ENCODE measurements around the gene ALPK3. TPM values are rescaled to one million over a fixed set of nuclear protein-coding genes. Genes with fewer than 3 reads are reported as not detected.

Gene ALPK3, protein sequence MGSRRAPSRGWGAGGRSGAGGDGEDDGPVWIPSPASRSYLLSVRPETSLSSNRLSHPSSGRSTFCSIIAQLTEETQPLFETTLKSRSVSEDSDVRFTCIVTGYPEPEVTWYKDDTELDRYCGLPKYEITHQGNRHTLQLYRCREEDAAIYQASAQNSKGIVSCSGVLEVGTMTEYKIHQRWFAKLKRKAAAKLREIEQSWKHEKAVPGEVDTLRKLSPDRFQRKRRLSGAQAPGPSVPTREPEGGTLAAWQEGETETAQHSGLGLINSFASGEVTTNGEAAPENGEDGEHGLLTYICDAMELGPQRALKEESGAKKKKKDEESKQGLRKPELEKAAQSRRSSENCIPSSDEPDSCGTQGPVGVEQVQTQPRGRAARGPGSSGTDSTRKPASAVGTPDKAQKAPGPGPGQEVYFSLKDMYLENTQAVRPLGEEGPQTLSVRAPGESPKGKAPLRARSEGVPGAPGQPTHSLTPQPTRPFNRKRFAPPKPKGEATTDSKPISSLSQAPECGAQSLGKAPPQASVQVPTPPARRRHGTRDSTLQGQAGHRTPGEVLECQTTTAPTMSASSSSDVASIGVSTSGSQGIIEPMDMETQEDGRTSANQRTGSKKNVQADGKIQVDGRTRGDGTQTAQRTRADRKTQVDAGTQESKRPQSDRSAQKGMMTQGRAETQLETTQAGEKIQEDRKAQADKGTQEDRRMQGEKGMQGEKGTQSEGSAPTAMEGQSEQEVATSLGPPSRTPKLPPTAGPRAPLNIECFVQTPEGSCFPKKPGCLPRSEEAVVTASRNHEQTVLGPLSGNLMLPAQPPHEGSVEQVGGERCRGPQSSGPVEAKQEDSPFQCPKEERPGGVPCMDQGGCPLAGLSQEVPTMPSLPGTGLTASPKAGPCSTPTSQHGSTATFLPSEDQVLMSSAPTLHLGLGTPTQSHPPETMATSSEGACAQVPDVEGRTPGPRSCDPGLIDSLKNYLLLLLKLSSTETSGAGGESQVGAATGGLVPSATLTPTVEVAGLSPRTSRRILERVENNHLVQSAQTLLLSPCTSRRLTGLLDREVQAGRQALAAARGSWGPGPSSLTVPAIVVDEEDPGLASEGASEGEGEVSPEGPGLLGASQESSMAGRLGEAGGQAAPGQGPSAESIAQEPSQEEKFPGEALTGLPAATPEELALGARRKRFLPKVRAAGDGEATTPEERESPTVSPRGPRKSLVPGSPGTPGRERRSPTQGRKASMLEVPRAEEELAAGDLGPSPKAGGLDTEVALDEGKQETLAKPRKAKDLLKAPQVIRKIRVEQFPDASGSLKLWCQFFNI (N-terminal part only)
- total RNA-seq (10 to 100 TPM; 77.0 to 86.8 TPM), polyA plus RNA-seq (10 to 100 TPM in 1 of 2 donors, 1 to 10 TPM in 1; 6.8 to 11.1 TPM)
- long read RNA-seq, donor 1, partial matches to known transcripts, result 2 of 41 reads
- long read RNA-seq, donor 1, other reads (novel, unspliced or antisense), result 39 of 41 reads
- long read RNA-seq, donor 2, full-length matches to known transcripts, result 2 of 64 reads
- long read RNA-seq, donor 2, partial matches to known transcripts, result 18 of 64 reads
- long read RNA-seq, donor 2, other reads (novel, unspliced or antisense), result 44 of 64 reads

- intact Hi-C loops (cut with DNase I), result loop anchor here in 1 of 2 donors (1.0 to 5.0 kb wide), 3 partner anchors 70 to 160 kb away; partner anchors contain the start of genes NMB, SEC11A and ZNF592
- no peaks in the 10 kb centered on the region for H3K36me3 ChIP-seq (ENCODE audit: control insufficient read depth in 1 of 2, insufficient read depth in 2 of 2, low read length in 1 of 2)
- H3K27ac ChIP-seq (ENCODE audit: low read depth in 1 of 2, low read length in 2 of 2), result peak within 1 kb of the TSS; percentile 98
- DNase-seq (peak; percentile 81 to 93), ATAC-seq (ENCODE audit: low FRiP score) (peak; percentile 84)
- WGBS, 2 donors, result 3 to 4% methylated on average over 47 to 63 of the region's 63 CpGs
- H3K27me3 ChIP-seq (ENCODE audit: control insufficient read depth in 1 of 2, insufficient read depth in 2 of 2, low read length in 1 of 2), result no peaks in the 10 kb centered on the region
- peak within 1 kb of the TSS; percentile 24 to 57 for H3K4me3 ChIP-seq (ENCODE audit: low read length in 2 of 2)
- H3K4me1 ChIP-seq (ENCODE audit: control insufficient read depth in 1 of 2, insufficient read depth in 2 of 2, low read length in 2 of 2), result peaks cover 0 to 2% of the 10 kb centered on the region in 2 donors
- no peaks in the 10 kb centered on the region for H3K9me3 ChIP-seq (ENCODE audit: control insufficient read depth, low read length)
Observed at GRCh38 chr15:84816694-84817465, at the start of gene ALPK3. Gene ALPK3 (plus strand): TSS chr15:84817356. CDS start chr15:84817453, 97 bp downstream.

DNA sequence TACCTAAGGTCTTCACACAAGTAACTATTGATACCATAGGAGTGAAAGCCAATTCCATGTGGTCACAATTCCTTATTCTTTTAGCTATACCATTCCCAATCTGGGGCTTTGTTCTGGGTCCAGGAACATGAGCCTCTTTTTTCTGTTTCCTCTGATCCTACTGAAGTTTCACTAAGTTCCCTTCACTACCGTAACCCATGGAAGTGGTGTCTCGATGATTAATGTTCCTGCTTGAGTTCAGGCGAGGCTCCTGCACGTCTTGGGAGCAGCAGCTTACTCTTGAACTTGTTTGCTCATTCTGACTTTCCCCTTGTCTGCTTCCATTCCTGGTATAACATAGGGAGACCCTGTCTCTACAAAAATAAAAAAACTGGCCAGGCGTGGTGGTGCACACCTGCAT is 45.1 kb upstream of the ALPK3 start:
- ATAC-seq (ENCODE audit: low FRiP score), result no peak
- no peak for DNase-seq
- H3K4me3 ChIP-seq (ENCODE audit: low read length in 2 of 2), result no peak overlapping the region
- H3K27ac ChIP-seq (ENCODE audit: low read depth in 1 of 2, low read length in 2 of 2), result no peak overlapping the region
- intact Hi-C loops (cut with DNase I), result no loop called here
- WGBS, 2 donors, result 39 to 46% methylated on average over 5 of the region's 5 CpGs
- H3K4me1 ChIP-seq (ENCODE audit: control insufficient read depth in 1 of 2, insufficient read depth in 2 of 2, low read length in 2 of 2), result peaks cover 0 to 6% of the 10 kb centered on the region in 2 donors
- no peaks in the 10 kb centered on the region for H3K27me3 ChIP-seq (ENCODE audit: control insufficient read depth in 1 of 2, insufficient read depth in 2 of 2, low read length in 1 of 2)
- no peaks in the 10 kb centered on the region for H3K9me3 ChIP-seq (ENCODE audit: control insufficient read depth, low read length)
- H3K36me3 ChIP-seq (ENCODE audit: control insufficient read depth in 1 of 2, insufficient read depth in 2 of 2, low read length in 1 of 2), result no peaks in the 10 kb centered on the region

DNA sequence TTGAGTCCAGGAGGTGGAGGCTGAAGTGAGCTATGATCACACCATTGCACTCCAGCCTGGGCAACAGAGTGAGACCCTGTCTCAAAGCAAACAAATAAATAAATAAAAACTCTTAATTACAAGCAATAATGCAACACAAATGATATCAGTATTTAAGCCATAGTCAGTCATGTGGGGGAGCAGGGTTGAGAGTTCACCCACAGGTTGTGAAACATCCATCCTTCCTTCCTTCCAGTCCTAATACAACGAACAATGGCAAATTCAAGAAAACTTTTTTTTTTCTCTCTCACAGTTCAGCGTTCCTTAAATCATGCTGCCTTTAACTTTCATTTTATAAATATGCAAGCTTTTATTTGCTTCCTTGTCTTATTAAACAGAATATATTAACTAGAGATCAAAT is 44.7 kb upstream of the ALPK3 start:
- Histone ChIP-seq H3K27ac (ENCODE audit: low read depth in 1 of 2, low read length in 2 of 2) (no peak overlapping the region), H3K9me3 (ENCODE audit: control insufficient read depth, low read length) (no peaks in the 10 kb centered on the region), H3K36me3 (ENCODE audit: control insufficient read depth in 1 of 2, insufficient read depth in 2 of 2, low read length in 1 of 2) (no peaks in the 10 kb centered on the region), H3K4me1 (ENCODE audit: control insufficient read depth in 1 of 2, insufficient read depth in 2 of 2, low read length in 2 of 2) (peaks cover 0 to 6% of the 10 kb centered on the region in 2 donors), H3K4me3 (ENCODE audit: low read length in 2 of 2) (no peak overlapping the region), H3K27me3 (ENCODE audit: control insufficient read depth in 1 of 2, insufficient read depth in 2 of 2, low read length in 1 of 2) (no peaks in the 10 kb centered on the region)
- DNase-seq (no peak), ATAC-seq (ENCODE audit: low FRiP score) (no peak)
- 48 to 53% methylated on average over 2 of the region's 2 CpGs for WGBS, 2 donors
- intact Hi-C loops (cut with DNase I), result no loop called here

DNA sequence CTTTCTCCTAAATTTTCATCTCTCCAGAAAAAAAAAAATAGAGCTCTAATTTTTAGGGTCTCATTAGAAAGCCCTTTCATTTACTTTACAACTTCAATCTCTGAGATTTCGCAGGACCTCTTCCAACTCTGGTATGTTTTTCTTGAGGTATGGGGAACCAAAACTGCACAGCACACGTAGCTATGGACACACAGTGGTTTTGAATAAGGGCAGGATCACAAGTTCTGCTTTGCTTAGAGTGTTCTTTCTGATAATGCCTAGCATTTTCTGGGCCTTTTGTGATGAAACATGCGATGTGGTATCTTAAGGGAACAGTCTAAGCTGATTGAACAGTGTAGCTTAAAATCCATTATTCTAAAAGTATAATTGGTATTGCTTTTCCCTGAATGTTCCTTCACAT is 43.4 kb upstream of the ALPK3 start:
- intact Hi-C loops (cut with DNase I), result no loop called here
- Histone ChIP-seq H3K27ac (ENCODE audit: low read depth in 1 of 2, low read length in 2 of 2) (no peak overlapping the region), H3K4me1 (ENCODE audit: control insufficient read depth in 1 of 2, insufficient read depth in 2 of 2, low read length in 2 of 2) (peaks cover 0 to 6% of the 10 kb centered on the region in 2 donors), H3K27me3 (ENCODE audit: control insufficient read depth in 1 of 2, insufficient read depth in 2 of 2, low read length in 1 of 2) (no peaks in the 10 kb centered on the region), H3K9me3 (ENCODE audit: control insufficient read depth, low read length) (no peaks in the 10 kb centered on the region), H3K4me3 (ENCODE audit: low read length in 2 of 2) (no peak overlapping the region), H3K36me3 (ENCODE audit: control insufficient read depth in 1 of 2, insufficient read depth in 2 of 2, low read length in 1 of 2) (no peaks in the 10 kb centered on the region)
- WGBS, 2 donors, result 82 to 87% methylated on average over 3 of the region's 3 CpGs
- ATAC-seq (ENCODE audit: low FRiP score), result no peak
- DNase-seq, result no peak

- H3K4me1 ChIP-seq (ENCODE audit: control insufficient read depth in 1 of 2, insufficient read depth in 2 of 2, low read length in 2 of 2), result peaks cover 0 to 6% of the 10 kb centered on the region in 2 donors
- no peak for DNase-seq
- intact Hi-C loops (cut with DNase I), result no loop called here
- 78 to 86% methylated on average over 1 of the region's 1 CpG for WGBS, 2 donors
- no peak for ATAC-seq (ENCODE audit: low FRiP score)
- H3K36me3 ChIP-seq (ENCODE audit: control insufficient read depth in 1 of 2, insufficient read depth in 2 of 2, low read length in 1 of 2), result no peaks in the 10 kb centered on the region
- no peak overlapping the region for H3K27ac ChIP-seq (ENCODE audit: low read depth in 1 of 2, low read length in 2 of 2)
- no peaks in the 10 kb centered on the region for H3K27me3 ChIP-seq (ENCODE audit: control insufficient read depth in 1 of 2, insufficient read depth in 2 of 2, low read length in 1 of 2)
- no peak overlapping the region for H3K4me3 ChIP-seq (ENCODE audit: low read length in 2 of 2)
- H3K9me3 ChIP-seq (ENCODE audit: control insufficient read depth, low read length), result no peaks in the 10 kb centered on the region
Observed at GRCh38 chr15:84775867-84776449, 41.2 kb upstream of the ALPK3 start.

GRCh38 chr15:84778194-84778593 is 39.0 kb upstream of the ALPK3 start:
- H3K27me3 ChIP-seq (ENCODE audit: control insufficient read depth in 1 of 2, insufficient read depth in 2 of 2, low read length in 1 of 2), result no peaks in the 10 kb centered on the region
- no peaks in the 10 kb centered on the region for H3K4me1 ChIP-seq (ENCODE audit: control insufficient read depth in 1 of 2, insufficient read depth in 2 of 2, low read length in 2 of 2)
- WGBS, 2 donors, result 75 to 84% methylated on average over 13 of the region's 13 CpGs
- DNase-seq (peak in 1 of 2 donors; percentile 59), ATAC-seq (ENCODE audit: low FRiP score) (no peak)
- H3K4me3 ChIP-seq (ENCODE audit: low read length in 2 of 2), result no peak overlapping the region
- H3K36me3 ChIP-seq (ENCODE audit: control insufficient read depth in 1 of 2, insufficient read depth in 2 of 2, low read length in 1 of 2), result peaks cover 0 to 1% of the 10 kb centered on the region in 2 donors
- intact Hi-C loops (cut with DNase I), result no loop called here
- no peak overlapping the region for H3K27ac ChIP-seq (ENCODE audit: low read depth in 1 of 2, low read length in 2 of 2)
- H3K9me3 ChIP-seq (ENCODE audit: control insufficient read depth, low read length), result no peaks in the 10 kb centered on the region

DNA sequence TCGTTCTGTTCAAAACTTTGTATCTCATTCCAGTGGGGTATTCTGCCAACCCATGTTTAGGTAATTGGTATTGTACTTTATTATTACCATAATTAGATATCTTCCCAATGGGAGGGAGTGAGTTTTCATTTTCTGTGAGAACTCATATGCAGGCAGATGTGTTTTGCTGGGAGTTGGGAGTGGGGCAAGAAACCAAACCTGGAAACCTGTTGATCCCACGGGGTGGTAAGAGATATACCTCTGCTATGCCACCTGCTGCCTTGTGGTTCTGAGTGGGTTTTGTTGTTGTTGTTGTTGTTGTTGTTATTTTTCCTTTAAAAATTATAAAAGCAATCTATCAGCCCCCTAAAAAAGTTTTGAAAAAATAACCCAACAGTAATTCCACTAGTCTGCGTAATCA is 36.7 kb upstream of the ALPK3 start:
- peaks cover 3 to 12% of the 10 kb centered on the region in 2 donors for H3K36me3 ChIP-seq (ENCODE audit: control insufficient read depth in 1 of 2, insufficient read depth in 2 of 2, low read length in 1 of 2)

More for the DNA sequence above, 36.7 kb upstream of the ALPK3 start:
- Histone ChIP-seq H3K9me3 (ENCODE audit: control insufficient read depth, low read length) (no peaks in the 10 kb centered on the region), H3K4me1 (ENCODE audit: control insufficient read depth in 1 of 2, insufficient read depth in 2 of 2, low read length in 2 of 2) (no peaks in the 10 kb centered on the region), H3K27me3 (ENCODE audit: control insufficient read depth in 1 of 2, insufficient read depth in 2 of 2, low read length in 1 of 2) (no peaks in the 10 kb centered on the region), H3K27ac (ENCODE audit: low read depth in 1 of 2, low read length in 2 of 2) (no peak overlapping the region), H3K4me3 (ENCODE audit: low read length in 2 of 2) (no peak overlapping the region)
- intact Hi-C loops (cut with DNase I), result no loop called here
- 84 to 88% methylated on average over 3 of the region's 3 CpGs for WGBS, 2 donors
- ATAC-seq (ENCODE audit: low FRiP score) (no peak), DNase-seq (no peak)
